Activated T-helper 17 cell treated with anti-CD3 and anti-CD28 coated beads, Interleukin-2, amount 50 U/mL, for 72 hours (primary cell): Measurements from ENCODE around the gene RIPPLY2. TPM values are rescaled to one million over a fixed set of nuclear protein-coding genes. Genes with fewer than 3 reads are reported as not detected.
A peak's percentile ranks its signal among the peaks of the same experiment; 100 is the strongest.

Source experiments
- ATAC-seq: fragments of 150-1000 bp; cut with Tn5 transposase; replicated peaks from 2 replicates; pipeline ENCODE4 v1.10.0; 2021; ENCODE audit warnings: mild to moderate bottlenecking, moderate library complexity
- H3K27ac Mint-ChIP-seq: one replicate; pipeline ENCODE4 v1.8.0; 2022; ENCODE audit warnings: mixed read lengths
- H3K27me3 Mint-ChIP-seq: one replicate; pipeline ENCODE4 v1.8.0; 2022; ENCODE audit warnings: mixed read lengths
- H3K36me3 Mint-ChIP-seq: one replicate; pipeline ENCODE4 v1.8.0; 2022; ENCODE audit warnings: low read depth, mild to moderate bottlenecking, mixed read lengths
- H3K4me1 Mint-ChIP-seq: one replicate; pipeline ENCODE4 v1.8.0; 2022; ENCODE audit warnings: mixed read lengths
- H3K4me3 Mint-ChIP-seq: one replicate; pipeline ENCODE4 v1.8.0; 2022; ENCODE audit warnings: mild to moderate bottlenecking, mixed read lengths
- H3K9me3 Mint-ChIP-seq: one replicate; pipeline ENCODE4 v1.8.0; 2022; ENCODE audit warnings: mixed read lengths
- total RNA-seq, 2 donors: library from RNA; stranded (reverse); gene quantifications; one replicate each; pipeline ENCODE4 v1.2.3, GENCODE V29; 2022

The RIPPLY2 gene
- total RNA-seq, 2 donors from 2014 or later, result not detected

GRCh38 chr6:83849127-83849526 is 4.0 kb upstream of the RIPPLY2 start:
- Mint-ChIP-seq H3K36me3 (no peaks in the 10 kb centered on the region), H3K4me1 (peaks cover 5% of the 10 kb centered on the region), H3K27me3 (peaks cover 48% of the 10 kb centered on the region), H3K27ac (no peak overlapping the region), H3K4me3 (no peak overlapping the region), H3K9me3 (no peaks in the 10 kb centered on the region)
- no peak for ATAC-seq

- peaks cover 53% of the 10 kb centered on the region for H3K27me3 Mint-ChIP-seq
- no peaks in the 10 kb centered on the region for H3K9me3 Mint-ChIP-seq
- peaks cover 5% of the 10 kb centered on the region for H3K4me1 Mint-ChIP-seq
- no peaks in the 10 kb centered on the region for H3K36me3 Mint-ChIP-seq
- no peak overlapping the region for H3K27ac Mint-ChIP-seq
- H3K4me3 Mint-ChIP-seq, result no peak overlapping the region
- ATAC-seq, result no peak
Observed at GRCh38 chr6:83849610-83850009, 3.5 kb upstream of the RIPPLY2 start.

GRCh38 chr6:83852528-83853177 is 507 bp upstream of the RIPPLY2 start:
- Mint-ChIP-seq H3K36me3 (no peaks in the 10 kb centered on the region), H3K27ac (no peak overlapping the region), H3K27me3 (peaks cover 65% of the 10 kb centered on the region), H3K9me3 (no peaks in the 10 kb centered on the region), H3K4me3 (peak overlapping the region; percentile 70), H3K4me1 (no peaks in the 10 kb centered on the region)
- no peak for ATAC-seq

GRCh38 chr6:83854001-83854501 is 891 bp downstream of the RIPPLY2 start:
- H3K36me3 Mint-ChIP-seq, result no peaks in the 10 kb centered on the region
- H3K27me3 Mint-ChIP-seq, result peaks cover 57% of the 10 kb centered on the region
- H3K9me3 Mint-ChIP-seq, result no peaks in the 10 kb centered on the region
- peaks cover 4% of the 10 kb centered on the region for H3K4me1 Mint-ChIP-seq
- ATAC-seq, result no peak
- H3K27ac Mint-ChIP-seq, result no peak overlapping the region
- H3K4me3 Mint-ChIP-seq, result peak overlapping the region; percentile 70

GRCh38 chr6:83854766-83855165 is 1.6 kb downstream of the RIPPLY2 start:
- Mint-ChIP-seq H3K36me3 (no peaks in the 10 kb centered on the region), H3K27me3 (peaks cover 52% of the 10 kb centered on the region), H3K4me1 (peaks cover 7% of the 10 kb centered on the region), H3K9me3 (no peaks in the 10 kb centered on the region), H3K27ac (no peak overlapping the region), H3K4me3 (peak overlapping the region; percentile 70)
- ATAC-seq, result no peak

GRCh38 chr6:83859410-83860358 is 6.5 kb downstream of the RIPPLY2 start, which contains the start of gene CYB5R4:
Gene CYB5R4 (plus strand): TSS chr6:83859689. CDS start chr6:83859783, 94 bp downstream.
- Mint-ChIP-seq H3K36me3 (peaks cover 20% of the 10 kb centered on the region), H3K9me3 (peaks cover 4% of the 10 kb centered on the region)
- peak; percentile 96 for ATAC-seq

GRCh38 chr6:83860359-83860755 is 7.2 kb downstream of the RIPPLY2 start:
- Mint-ChIP-seq H3K36me3 (peaks cover 27% of the 10 kb centered on the region), H3K27ac (peak overlapping the region; percentile 88), H3K4me1 (peaks cover 25% of the 10 kb centered on the region), H3K9me3 (peaks cover 4% of the 10 kb centered on the region), H3K27me3 (peaks cover 8% of the 10 kb centered on the region), H3K4me3 (peak overlapping the region; percentile 89)
- ATAC-seq, result no peak

More at GRCh38 chr6:83859410-83860358, 6.5 kb downstream of the RIPPLY2 start, which contains the start of gene CYB5R4:
- Mint-ChIP-seq H3K27me3 (peaks cover 15% of the 10 kb centered on the region), H3K4me3 (peak within 1 kb of the TSS; percentile 89), H3K4me1 (peaks cover 25% of the 10 kb centered on the region), H3K27ac (peak within 1 kb of the TSS; percentile 88)

- H3K9me3 Mint-ChIP-seq, result peaks cover 4% of the 10 kb centered on the region
- ATAC-seq, result peak; percentile 11
- peak overlapping the region; percentile 89 for H3K4me3 Mint-ChIP-seq
- peaks cover 25% of the 10 kb centered on the region for H3K4me1 Mint-ChIP-seq
- peaks cover 4% of the 10 kb centered on the region for H3K27me3 Mint-ChIP-seq
- peaks cover 33% of the 10 kb centered on the region for H3K36me3 Mint-ChIP-seq
- peak overlapping the region; percentile 88 for H3K27ac Mint-ChIP-seq
Observed at GRCh38 chr6:83860782-83861495, 7.8 kb downstream of the RIPPLY2 start.

GRCh38 chr6:83862776-83863471 is 9.8 kb downstream of the RIPPLY2 start:
- no peak for ATAC-seq
- Mint-ChIP-seq H3K9me3 (peaks cover 12% of the 10 kb centered on the region), H3K36me3 (peaks cover 53% of the 10 kb centered on the region), H3K27ac (no peak overlapping the region), H3K27me3 (no peaks in the 10 kb centered on the region), H3K4me1 (peaks cover 31% of the 10 kb centered on the region), H3K4me3 (no peak overlapping the region)

- H3K4me3 Mint-ChIP-seq, result no peak overlapping the region
- no peak for ATAC-seq
- H3K27ac Mint-ChIP-seq, result no peak overlapping the region
- H3K36me3 Mint-ChIP-seq, result peaks cover 85% of the 10 kb centered on the region
- H3K27me3 Mint-ChIP-seq, result no peaks in the 10 kb centered on the region
- peaks cover 16% of the 10 kb centered on the region for H3K4me1 Mint-ChIP-seq
- H3K9me3 Mint-ChIP-seq, result peaks cover 8% of the 10 kb centered on the region
Observed at GRCh38 chr6:83867043-83867442, 13.9 kb downstream of the RIPPLY2 start.

- Mint-ChIP-seq H3K4me3 (no peak overlapping the region), H3K9me3 (peaks cover 8% of the 10 kb centered on the region), H3K27me3 (no peaks in the 10 kb centered on the region), H3K27ac (no peak overlapping the region), H3K4me1 (peaks cover 13% of the 10 kb centered on the region), H3K36me3 (peaks cover 81% of the 10 kb centered on the region)
- no peak for ATAC-seq
Observed at GRCh38 chr6:83867527-83868161, 14.5 kb downstream of the RIPPLY2 start.

- H3K4me1 Mint-ChIP-seq, result peaks cover 18% of the 10 kb centered on the region
- no peak for ATAC-seq
- no peak overlapping the region for H3K4me3 Mint-ChIP-seq
- no peaks in the 10 kb centered on the region for H3K27me3 Mint-ChIP-seq
- H3K27ac Mint-ChIP-seq, result no peak overlapping the region
- peaks cover 8% of the 10 kb centered on the region for H3K9me3 Mint-ChIP-seq
- peaks cover 79% of the 10 kb centered on the region for H3K36me3 Mint-ChIP-seq
Observed at GRCh38 chr6:83868639-83869038, 15.5 kb downstream of the RIPPLY2 start.

- peaks cover 26% of the 10 kb centered on the region for H3K4me1 Mint-ChIP-seq
- H3K36me3 Mint-ChIP-seq, result peaks cover 60% of the 10 kb centered on the region
Observed at GRCh38 chr6:83870649-83871048, 17.5 kb downstream of the RIPPLY2 start.

More at GRCh38 chr6:83870649-83871048, 17.5 kb downstream of the RIPPLY2 start:
- H3K27ac Mint-ChIP-seq, result no peak overlapping the region
- no peak for ATAC-seq
- H3K9me3 Mint-ChIP-seq, result peaks cover 8% of the 10 kb centered on the region
- H3K4me3 Mint-ChIP-seq, result no peak overlapping the region
- no peaks in the 10 kb centered on the region for H3K27me3 Mint-ChIP-seq
